HepG2 (cell line): ENCODE measurements around the gene RHBDF2. TPM values are rescaled to one million over a fixed set of nuclear protein-coding genes. Genes with fewer than 3 reads are reported as not detected.
"Not testable (repeated sequence)": the region's sequence is repeated elsewhere in the genome, so short reads cannot be mapped to it uniquely, and the experiment has no call there.

Experiments
- ATAC-seq: fragments of 200-7000 bp; cut with Tn5 transposase; 3 replicates; pipeline ENCODE4 v1.9.1; 2020; ENCODE audit warnings: mild to moderate bottlenecking, moderate library complexity
- BruUV-seq: library from RNA; stranded (reverse); fragments of 400-500 nt; replicated peaks from 2 replicates; lab custom pipeline; 2021; lab: Mats Ljungman, UMichigan
- CTCF ChIA-PET: fragments of 300-600 bp; formaldehyde crosslinking; extraction: SDS; loops from one replicate; lab custom pipeline; 2021; ENCODE audit warnings: low total read pairs, inconsistent platforms, low intra/inter-chr PET ratio; lab: Yijun Ruan, JAX
- POLR2A ChIA-PET: fragments of 350-600 bp; sonication (Branson Sonifier 250); formaldehyde crosslinking; loops from one replicate; lab custom pipeline; 2020; ENCODE audit warnings: antibody characterized with exemption, inconsistent platforms; lab: Yijun Ruan, JAX
- DNase-seq: peaks from one replicate; pipeline ENCODE4 v3.0.0-alpha.2; 2015; ENCODE audit warnings: low spot score
- FAIRE-seq: peaks from 3 replicates; lab custom pipeline; 2011; peaks lifted over from hg19 to GRCh38; lab: Jason Lieb, UNC
- H2AFZ ChIP-seq: one replicate; pipeline ENCODE4 v1.6.1; 2011; ENCODE audit warnings: low read length, inconsistent platforms
- H3K27ac ChIP-seq: fragments of 300-600 bp; 3 replicates; pipeline ENCODE4 v1.8.0; 2011; ENCODE audit warnings: mixed run types, mild to moderate bottlenecking, mixed read lengths, low read length, inconsistent platforms; ENCODE audit not compliant: insufficient read depth; ENCODE audit errors: extremely low read length
- H3K27me3 ChIP-seq, 2 experiments: fragments of 200-600 bp in 1 of 2; 2 replicates in 1 of 2; 3 replicates in 1 of 2; pipeline versions ENCODE4 v1.6.0 to v1.8.0; 2011; ENCODE audit warnings: low read length in 2 of 2, mild to moderate bottlenecking in 2 of 2, moderate library complexity in 2 of 2, inconsistent platforms in 1 of 2; ENCODE audit not compliant: insufficient read depth in 2 of 2, control insufficient read depth in 1 of 2
- H3K36me3 ChIP-seq, 2 experiments: fragments of 200-600 bp in 1 of 2; replicated peaks in 1 of 2; 2 replicates in 1 of 2; 3 replicates in 1 of 2; pipeline versions ENCODE4 v1.5.1 to v1.8.0; 2011; ENCODE audit warnings: low read length in 2 of 2, inconsistent platforms in 1 of 2; ENCODE audit not compliant: insufficient read depth in 2 of 2, control insufficient read depth in 1 of 2
- H3K4me1 ChIP-seq: 2 replicates; pipeline ENCODE4 v1.5.1; 2012; ENCODE audit warnings: low read length, inconsistent platforms; ENCODE audit not compliant: insufficient read depth
- H3K4me2 ChIP-seq: 2 replicates; pipeline ENCODE4 v1.6.0; 2011; ENCODE audit warnings: low read depth, low read length, inconsistent platforms
- H3K4me3 ChIP-seq, 3 experiments: fragments of 200-600 bp in 1 of 3; sonication (generic), shearing (Covaris generic) in 1 of 3; replicated peaks in 1 of 3; 2 replicates each; pipeline ENCODE4 v1.5.1; 2011 to 2016; ENCODE audit warnings: low read length in 3 of 3, inconsistent platforms in 2 of 3, low read depth in 2 of 3, mild to moderate bottlenecking in 2 of 3, control low read depth in 1 of 3, mixed read lengths in 1 of 3; ENCODE audit not compliant: insufficient read depth in 1 of 3
- H3K79me2 ChIP-seq: one replicate; pipeline ENCODE4 v1.6.1; 2011; ENCODE audit warnings: low read length, inconsistent platforms; ENCODE audit not compliant: insufficient read depth
- H3K9ac ChIP-seq: 2 replicates; pipeline ENCODE4 v1.6.0; 2011; ENCODE audit warnings: mild to moderate bottlenecking, low read depth, low read length, inconsistent platforms; ENCODE audit not compliant: insufficient read depth
- H3K9me3 ChIP-seq: 2 replicates; pipeline ENCODE4 v1.5.1; 2012; ENCODE audit warnings: mild to moderate bottlenecking, low read length
- H4K20me1 ChIP-seq: 2 replicates; pipeline ENCODE4 v1.6.0; 2011; ENCODE audit warnings: inconsistent platforms, mild to moderate bottlenecking, low read length, moderate library complexity; ENCODE audit not compliant: insufficient read depth
- CBX5 ChIP-seq: sonication (generic); formaldehyde crosslinking; IDR thresholded peaks from 2 replicates; pipeline ENCODE4 v1.4.0; 2020; ENCODE audit warnings: missing genetic modification reagents, borderline replicate concordance
- KLF13 ChIP-seq: sonication (generic); formaldehyde crosslinking; IDR thresholded peaks from 2 replicates; pipeline ENCODE4 v1.4.0; 2020; ENCODE audit warnings: mild to moderate bottlenecking, missing genetic modification reagents
- SAP130 ChIP-seq: IDR thresholded peaks from 2 replicates; pipeline ENCODE4 v1.6.1; 2016; ENCODE audit warnings: low read depth
- TEAD3 ChIP-seq: optimal IDR thresholded peaks from 2 replicates; pipeline ENCODE3; 2016; ENCODE audit warnings: borderline replicate concordance
- ZNF121 ChIP-seq: sonication (generic); formaldehyde crosslinking; IDR thresholded peaks from 2 replicates; pipeline ENCODE4 v1.5.0; 2020; ENCODE audit warnings: mild to moderate bottlenecking, missing genetic modification reagents
- ZNF292 ChIP-seq: sonication (generic); formaldehyde crosslinking; IDR thresholded peaks from 2 replicates; pipeline ENCODE4 v1.8.1; 2022; ENCODE audit warnings: mild to moderate bottlenecking, low read depth, missing genetic modification reagents, borderline replicate concordance
- WGBS: methylation state at CpG from one replicate; pipeline ENCODE4 v1.1.6; 2017; ENCODE audit warnings: low lambda C conversion rate; 5-methylcytosine and 5-hydroxymethylcytosine counted together
- in situ Hi-C: cut with HindIII; loops from 2 replicates; pipeline ENCODE4 v1.10.0; 2017; ENCODE audit warnings: low pct_unique_long_range_greater_than_20kb; ENCODE audit not compliant: extremely low pct_ligation_motif_present
- intact Hi-C: fragments of 100-400 bp; cut with micrococcal nuclease; formaldehyde crosslinking; loops from one replicate; pipeline ENCODE4 v1.10.0; 2022; ENCODE audit not compliant: unreplicated experiment
- polyA plus RNA-seq, 8 experiments: library from polyadenylated mRNA; depleted of rRNA in 3 of 8; stranded (reverse) in 7 of 8; unstranded in 1 of 8; fragments of >200 nt; fragmentation: Illumina TruSeq in 4 of 8; extraction: Trizol in 4 of 8; gene quantifications; 2 replicates each; pipeline versions ENCODE4 v1.2.1 to v1.2.3, GENCODE V29; 2011 to 2016; ENCODE audit warnings: low read depth in 4 of 8, missing spikeins in 1 of 8, mixed read lengths in 1 of 8; ENCODE audit not compliant: insufficient read depth in 1 of 8
- total RNA-seq, 5 experiments: library from RNA; depleted of rRNA; stranded (reverse); fragments of >200 nt; fragmentation: Illumina TruSeq; extraction: Trizol; gene quantifications; 2 replicates each; pipeline ENCODE4 v1.2.3, GENCODE V29; 2016; ENCODE audit warnings: low read depth in 1 of 5

RHBDF2 gene
- total and polyA plus RNA-seq, 2 of the 13 experiments (the other 11 are each of a cell fraction or from before 2014, with no cell fraction given) = 7.8 to 24.2 TPM

DNA sequence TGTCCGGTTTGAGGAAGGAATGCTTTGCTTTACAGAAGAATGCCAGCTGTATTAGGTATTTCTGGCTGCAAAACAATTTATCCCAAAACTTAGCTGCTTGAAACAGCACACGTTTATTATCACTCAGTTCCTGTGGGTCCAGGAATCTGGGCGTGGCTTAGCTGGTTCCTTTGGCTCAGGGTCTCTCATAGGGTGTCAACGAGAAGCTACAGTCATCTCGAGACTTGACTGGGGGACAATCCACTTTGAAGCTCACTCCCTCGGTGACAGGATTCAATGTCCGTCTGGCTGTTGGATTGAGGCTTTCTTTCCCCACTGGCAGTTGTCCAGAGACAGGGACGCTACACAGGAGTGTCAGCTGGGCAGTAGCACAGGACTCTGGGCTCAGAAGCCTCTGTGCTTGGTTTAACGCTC lies 9.6 kb upstream of the RHBDF2 start (continued):
- peak; percentile 65 for TF ChIP-seq TEAD3
- 0 out of 2 replicates have a peak, but pooled peaks have one; percentile 34 for TF ChIP-seq CBX5 (CRISPR knock-in tag)
- TF ChIP-seq ZNF121 (CRISPR knock-in tag) = 0 out of 2 replicates have a peak, but pooled peaks have one; percentile 39
- TF ChIP-seq KLF13 (CRISPR knock-in tag) = no peak
- TF ChIP-seq ZNF292 (CRISPR knock-in tag) = peak; percentile 26; the same call in 1 of the 2 replicates
- 0 out of 2 replicates have a peak, but pooled peaks have one; percentile 24 for TF ChIP-seq SAP130 (CRISPR knock-in tag)

DNA sequence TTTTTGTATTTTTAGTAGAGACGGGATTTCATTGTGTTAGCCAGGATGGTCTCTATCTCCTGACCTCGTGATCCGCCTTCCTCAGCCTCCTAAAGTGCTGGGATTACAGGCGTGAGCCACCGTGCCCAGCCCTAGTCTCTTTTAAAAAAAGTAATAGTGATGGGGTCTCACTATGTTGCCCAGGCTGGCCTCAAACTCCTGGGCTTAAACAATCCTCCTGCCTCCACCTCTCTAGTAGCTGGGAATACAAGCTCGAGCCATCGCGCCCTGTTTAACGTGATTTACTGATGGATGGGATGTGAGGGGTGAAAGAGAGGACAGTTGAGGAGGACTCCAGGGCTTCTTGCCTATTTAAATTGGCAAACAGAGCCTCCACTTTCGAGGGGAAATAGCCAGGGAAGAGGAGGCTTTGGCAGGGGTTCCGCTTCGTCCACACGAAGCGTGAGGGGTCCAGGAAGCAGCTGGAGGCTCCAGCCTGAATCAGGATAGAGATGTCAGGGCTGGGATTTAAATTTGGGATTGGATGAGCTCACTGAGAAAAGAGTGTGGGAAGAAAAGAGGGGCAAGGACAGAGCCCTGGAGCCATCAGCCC lies 7.3 kb upstream of the RHBDF2 start:
- H3K9ac ChIP-seq, DNase-seq, H4K20me1 ChIP-seq, CTCF ChIA-PET, H2AFZ ChIP-seq, H3K4me2 ChIP-seq, H3K79me2 ChIP-seq, FAIRE-seq, BruUV-seq, intact Hi-C loops, H3K4me3 ChIP-seq, H3K36me3 ChIP-seq, ATAC-seq, H3K9me3 ChIP-seq, H3K27ac ChIP-seq: not testable (repeated sequence)
- H3K4me1 ChIP-seq = peaks cover 55% of the 10 kb centered on the region
- 51% methylated on average over 14 of the region's 14 CpGs for whole genome bisulfite sequencing
- in situ Hi-C loops = loop anchor here (5.0 kb wide), 2 partner anchors 41 to 101 kb away; partner anchors contain the start of gene AANAT
- peaks cover 6 to 34% of the 10 kb centered on the region in 2 experiments; a peak in 4 of 5 replicates for H3K27me3 ChIP-seq
- TF ChIP-seq ZNF121 (CRISPR knock-in tag) = peak; percentile 78
- POLR2A ChIA-PET = interaction anchor here (1.2 to 1.7 kb wide), 4 partner anchors 9 to 49 kb away, joined by 4 to 9 read pairs (median 5); no protein-coding TSS in a partner anchor
